ENCODE measurements around the gene FBLN2.

The FBLN2 gene

DNA sequence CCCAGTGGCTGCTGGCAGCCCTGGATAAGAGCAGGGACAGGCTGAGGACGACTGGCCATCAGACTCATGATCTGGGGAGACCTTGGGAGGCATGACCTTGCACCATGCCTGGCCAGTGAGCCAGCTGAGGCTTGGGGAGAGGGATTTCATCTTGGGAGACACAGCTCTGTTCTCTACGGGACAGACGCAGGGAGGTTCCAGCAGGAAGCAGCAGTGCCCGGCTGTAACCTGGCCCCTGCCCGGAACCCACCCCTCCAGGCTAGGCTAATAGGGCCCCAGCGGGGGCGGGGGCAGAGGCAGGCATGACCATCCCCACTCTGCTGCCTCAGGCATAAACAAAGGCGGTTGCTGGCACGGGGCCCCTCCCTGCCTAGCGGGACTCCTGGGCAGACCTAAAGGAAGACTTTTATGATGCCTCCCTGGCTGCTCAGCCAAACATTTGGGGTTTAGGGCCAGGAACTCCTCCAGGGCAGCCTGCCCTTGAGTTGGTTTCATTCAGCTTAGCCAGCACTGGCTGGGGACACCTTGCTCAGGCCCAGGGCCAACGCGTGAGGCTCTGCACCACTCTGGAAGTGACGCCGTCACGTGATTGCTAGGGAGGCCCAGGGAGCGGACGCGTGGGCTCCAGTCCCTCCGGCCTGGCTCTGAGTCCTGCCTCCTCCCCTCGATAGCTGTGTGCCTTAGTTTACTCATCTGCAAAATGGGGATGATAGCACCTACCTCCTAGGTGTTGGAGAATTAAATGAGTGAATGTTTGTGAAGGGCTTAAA lies 41.2 kb upstream of the FBLN2 start:
- peak overlapping the region; percentile 91 for H3K27ac ChIP-seq
- TF ChIP-seq, protein P1, sequence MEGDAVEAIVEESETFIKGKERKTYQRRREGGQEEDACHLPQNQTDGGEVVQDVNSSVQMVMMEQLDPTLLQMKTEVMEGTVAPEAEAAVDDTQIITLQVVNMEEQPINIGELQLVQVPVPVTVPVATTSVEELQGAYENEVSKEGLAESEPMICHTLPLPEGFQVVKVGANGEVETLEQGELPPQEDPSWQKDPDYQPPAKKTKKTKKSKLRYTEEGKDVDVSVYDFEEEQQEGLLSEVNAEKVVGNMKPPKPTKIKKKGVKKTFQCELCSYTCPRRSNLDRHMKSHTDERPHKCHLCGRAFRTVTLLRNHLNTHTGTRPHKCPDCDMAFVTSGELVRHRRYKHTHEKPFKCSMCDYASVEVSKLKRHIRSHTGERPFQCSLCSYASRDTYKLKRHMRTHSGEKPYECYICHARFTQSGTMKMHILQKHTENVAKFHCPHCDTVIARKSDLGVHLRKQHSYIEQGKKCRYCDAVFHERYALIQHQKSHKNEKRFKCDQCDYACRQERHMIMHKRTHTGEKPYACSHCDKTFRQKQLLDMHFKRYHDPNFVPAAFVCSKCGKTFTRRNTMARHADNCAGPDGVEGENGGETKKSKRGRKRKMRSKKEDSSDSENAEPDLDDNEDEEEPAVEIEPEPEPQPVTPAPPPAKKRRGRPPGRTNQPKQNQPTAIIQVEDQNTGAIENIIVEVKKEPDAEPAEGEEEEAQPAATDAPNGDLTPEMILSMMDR (conservative IDR thresholded peaks at IDR 0.05; ENCODE audit: low read depth), result no peak
- ChIA-PET CTCF (no interaction called here), POLR2A (ENCODE audit: low non-redundant PET) (interaction anchor here (1.1 kb wide), 1 partner anchor 42 kb away, joined by 3 read pairs; the partner anchor contains the start of gene FBLN2)
- DNase-seq (ENCODE audit: low spot score), result no peak

DNA sequence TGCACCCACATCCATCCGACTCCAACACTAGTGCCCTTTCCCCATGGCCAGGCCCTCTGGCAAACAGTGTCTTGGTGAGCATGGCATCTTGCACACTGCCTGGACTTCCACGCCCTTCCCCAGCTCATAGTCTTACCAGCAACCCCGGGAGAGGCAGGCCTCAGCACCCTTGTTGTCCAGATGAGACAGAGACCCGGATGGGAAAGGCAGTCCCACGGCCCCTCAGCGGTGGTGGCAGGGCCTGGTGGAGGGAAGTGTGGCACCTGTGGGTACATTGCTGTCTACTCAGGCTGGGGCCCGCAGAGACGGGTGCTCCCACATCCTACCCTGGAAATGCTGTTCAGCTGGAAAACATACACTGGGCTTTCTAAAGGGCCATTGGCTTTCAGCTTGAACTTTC lies 40.4 kb upstream of the FBLN2 start:
- DNase-seq (ENCODE audit: low spot score), result no peak
- peak overlapping the region; percentile 91 for H3K27ac ChIP-seq
- POLR2A ChIA-PET (ENCODE audit: low non-redundant PET), result interaction anchor here (1.1 kb wide), 1 partner anchor 41 kb away, joined by 3 read pairs; the partner anchor contains the start of gene FBLN2
- TF ChIP-seq, protein P1 (conservative IDR thresholded peaks at IDR 0.05; ENCODE audit: low read depth), result no peak
- CTCF ChIA-PET, result no interaction called here

DNA sequence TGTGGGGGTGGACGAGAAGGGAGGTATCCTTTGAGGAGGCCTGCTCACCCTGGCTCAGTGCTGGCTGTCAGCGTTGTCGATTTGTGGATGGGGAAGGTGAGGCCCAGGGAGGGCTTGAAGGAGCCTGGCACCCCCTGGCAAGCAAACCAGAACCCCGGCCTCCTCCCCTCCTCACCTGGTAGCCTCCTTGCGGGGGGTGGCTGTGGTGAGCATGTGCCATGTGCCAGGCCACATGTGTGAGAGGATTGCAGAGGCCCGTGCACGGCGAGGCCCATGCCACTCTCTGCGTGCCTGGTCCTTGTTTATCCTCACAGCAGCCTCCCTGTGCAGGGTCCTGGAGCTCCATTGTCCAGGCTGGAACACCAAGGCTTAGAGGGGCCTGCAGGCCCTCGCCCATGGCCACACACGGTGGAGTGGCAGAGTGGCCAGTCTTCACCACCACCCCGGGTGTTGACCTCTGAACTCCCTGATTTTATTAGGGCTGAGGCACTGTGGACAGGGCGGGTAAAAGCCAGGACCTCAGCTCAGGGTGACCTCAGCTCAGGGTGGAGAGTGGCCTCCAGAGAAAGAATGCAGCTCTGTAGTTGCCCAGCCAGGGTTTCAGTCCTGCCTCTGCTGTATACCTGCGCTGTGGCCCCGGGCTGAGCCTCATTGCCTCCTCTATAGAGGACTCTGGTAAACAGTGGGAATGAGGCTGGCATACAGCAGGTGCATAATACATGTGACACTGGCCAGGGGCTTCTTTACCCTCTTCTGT lies 39.7 kb upstream of the FBLN2 start:
- TF ChIP-seq, protein P1 (conservative IDR thresholded peaks at IDR 0.05; ENCODE audit: low read depth), result no peak
- peak overlapping the region; percentile 91 for H3K27ac ChIP-seq
- CTCF ChIA-PET, result no interaction called here
- DNase-seq (ENCODE audit: low spot score), result no peak
- POLR2A ChIA-PET (ENCODE audit: low non-redundant PET), result no interaction called here

DNA sequence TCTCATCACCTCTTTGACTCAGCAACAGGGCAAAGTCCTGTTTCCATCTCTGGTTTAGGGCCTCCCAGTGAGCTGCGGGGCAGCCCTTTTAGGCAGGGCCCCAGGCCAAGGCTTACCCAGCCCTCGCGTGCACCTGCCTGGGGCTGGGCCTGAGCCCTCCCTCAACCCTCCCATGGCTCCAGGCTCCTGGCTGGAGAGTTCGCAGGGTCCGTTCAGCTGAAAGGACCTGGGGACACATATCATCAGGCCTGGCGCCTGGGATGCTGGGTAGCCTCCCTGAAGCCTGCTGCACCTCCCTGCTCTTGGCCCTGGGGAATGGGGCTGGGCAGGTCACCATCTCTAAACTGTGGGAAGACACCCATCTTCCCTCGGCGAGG lies 39.1 kb upstream of the FBLN2 start:
- no peak for DNase-seq (ENCODE audit: low spot score)
- CTCF ChIA-PET, result no interaction called here
- TF ChIP-seq, protein P1 (conservative IDR thresholded peaks at IDR 0.05; ENCODE audit: low read depth), result no peak
- POLR2A ChIA-PET (ENCODE audit: low non-redundant PET), result no interaction called here
- peak overlapping the region; percentile 91; the same call in 1 of the 2 replicates for H3K27ac ChIP-seq

DNA sequence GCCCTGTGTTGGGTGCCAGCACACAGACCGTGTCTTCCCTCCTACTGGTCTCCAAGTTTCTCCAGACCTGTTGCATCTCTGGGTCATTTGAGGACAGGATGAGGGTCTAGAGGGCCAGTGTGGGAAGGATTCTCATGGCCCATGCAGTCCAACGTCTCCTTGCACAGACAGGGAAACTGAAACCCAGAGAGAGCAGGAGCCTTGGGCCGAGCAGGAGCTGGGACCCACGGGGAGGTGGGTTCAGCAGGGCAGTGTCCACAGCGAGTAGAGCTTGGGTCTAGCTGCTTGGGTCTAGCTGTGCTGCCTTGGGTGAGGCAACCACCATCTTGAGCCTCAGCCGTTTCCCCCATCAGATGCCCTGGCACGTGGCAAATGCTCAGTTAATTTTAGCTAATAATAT lies 36.5 kb upstream of the FBLN2 start:
- H3K27ac ChIP-seq, result peak overlapping the region; percentile 78
- ChIA-PET POLR2A (ENCODE audit: low non-redundant PET) (no interaction called here), CTCF (interaction anchor here (0.7 kb wide), 1 partner anchor 374 kb away, joined by 3 read pairs; no protein-coding TSS in a partner anchor)
- TF ChIP-seq, protein P1 (conservative IDR thresholded peaks at IDR 0.05; ENCODE audit: low read depth), result no peak
- no peak for DNase-seq (ENCODE audit: low spot score)

DNA sequence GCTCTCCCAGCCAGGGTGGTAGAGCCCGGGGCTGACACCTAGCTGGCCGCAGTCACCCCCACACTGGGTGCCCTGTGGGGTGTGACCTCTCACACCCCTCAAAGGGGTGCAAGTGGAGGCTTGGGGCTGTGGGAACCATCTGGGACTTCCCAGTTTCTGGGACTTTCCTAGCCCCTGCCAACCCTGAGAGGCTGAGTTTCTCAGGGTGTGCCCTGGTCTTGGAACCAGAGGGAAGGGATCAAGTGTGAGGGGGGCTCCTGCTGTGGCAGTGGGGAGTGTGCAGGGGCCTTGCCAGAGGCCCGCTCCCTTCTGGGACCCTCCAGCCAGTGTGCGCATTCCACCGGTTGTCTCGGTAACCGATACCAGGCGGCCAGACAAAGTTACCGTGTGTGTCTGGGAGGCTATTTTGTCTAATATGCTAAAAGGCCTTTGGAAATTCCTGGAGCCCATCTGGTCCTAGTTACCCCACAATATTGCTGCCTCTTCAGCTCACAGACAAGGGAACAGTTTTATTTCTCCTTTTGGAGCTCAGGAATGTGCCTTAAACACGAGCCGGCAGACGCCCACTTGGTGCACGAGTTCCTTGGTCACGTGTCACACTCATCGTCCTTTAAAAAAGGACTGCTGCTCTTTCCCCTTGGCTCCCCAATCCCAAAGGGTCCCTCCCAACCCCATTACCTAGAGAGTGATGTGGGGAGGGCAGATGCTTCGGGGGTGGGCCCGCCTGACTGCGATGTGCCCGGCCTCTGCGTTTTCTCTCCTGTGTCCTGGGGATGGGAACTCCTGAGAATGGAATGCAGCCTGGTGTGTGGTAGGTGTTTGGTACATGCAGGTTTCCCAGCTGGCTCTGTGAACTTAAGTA lies 35.6 kb upstream of the FBLN2 start:
- TF ChIP-seq, protein P1 (conservative IDR thresholded peaks at IDR 0.05; ENCODE audit: low read depth), result no peak
- CTCF ChIA-PET, result interaction anchor here (0.5 to 0.6 kb wide), 2 partner anchors 20 to 1448 kb away, joined by 3 to 4 read pairs; no protein-coding TSS in a partner anchor
- POLR2A ChIA-PET (ENCODE audit: low non-redundant PET), result interaction anchor here (0.5 kb wide), 1 partner anchor 1694 kb away, joined by 3 read pairs; no protein-coding TSS in a partner anchor
- no peak for DNase-seq (ENCODE audit: low spot score)
- H3K27ac ChIP-seq, result peak overlapping the region; percentile 78

Data from RWPE1 (cell line).